Muscle of leg (tissue), 11 donors: ENCODE data around the gene MAPK4. TPM values are rescaled to one million over a fixed set of nuclear protein-coding genes. Genes with fewer than 3 reads are reported as not detected.
"Not testable (repeated sequence)": the region's sequence is repeated elsewhere in the genome, so short reads cannot be mapped to it uniquely, and the experiment has no call there.

Experiments
- DNase-seq: peaks from one replicate; pipeline ENCODE4 v3.0.0; 2013
- H3K27ac ChIP-seq: one replicate; pipeline ENCODE4 v1.5.1; 2013; ENCODE audit warnings: mild to moderate bottlenecking, low read length, control low read depth
- H3K27me3 ChIP-seq: one replicate; pipeline ENCODE4 v1.6.1; 2013; ENCODE audit warnings: low read length; ENCODE audit not compliant: control insufficient read depth, insufficient read depth
- H3K36me3 ChIP-seq: one replicate; pipeline ENCODE4 v1.6.1; 2013; ENCODE audit warnings: low read length; ENCODE audit not compliant: control insufficient read depth, insufficient read depth
- H3K4me1 ChIP-seq: one replicate; pipeline ENCODE4 v1.6.1; 2013; ENCODE audit warnings: low read length; ENCODE audit not compliant: control insufficient read depth, insufficient read depth
- H3K4me3 ChIP-seq: one replicate; pipeline ENCODE4 v1.5.1; 2013; ENCODE audit warnings: low read length, control low read depth
- H3K9me3 ChIP-seq: replicated peaks from 2 replicates; pipeline ENCODE4 v1.6.1; 2013; ENCODE audit warnings: low read depth, low read length; ENCODE audit not compliant: control insufficient read depth
- WGBS: methylation state at CpG from one replicate; pipeline ENCODE4 v1.1.5; 2013; ENCODE audit warnings: missing lambda C conversion rate; ENCODE audit not compliant: insufficient coverage; 5-methylcytosine and 5-hydroxymethylcytosine counted together
- polyA plus RNA-seq, 8 donors: library from polyadenylated mRNA; unstranded; fragments of 120-200 nt; gene quantifications; one replicate each; pipeline versions ENCODE4 v1.2.1 to v1.2.3, GENCODE V29; 2013; ENCODE audit warnings: inconsistent platforms in 1 of 8, low replicate concordance in 1 of 8; ENCODE audit not compliant: insufficient read length in 8 of 8, insufficient read depth in 1 of 8
- total RNA-seq: library from RNA; stranded (reverse); fragments of 120-200 nt; gene quantifications from one replicate; pipeline ENCODE4 v1.2.4, GENCODE V29; 2013

Gene MAPK4
- total and polyA plus RNA-seq, 9 donors: 4.2 to 9.6 (median 4.8) TPM

DNA sequence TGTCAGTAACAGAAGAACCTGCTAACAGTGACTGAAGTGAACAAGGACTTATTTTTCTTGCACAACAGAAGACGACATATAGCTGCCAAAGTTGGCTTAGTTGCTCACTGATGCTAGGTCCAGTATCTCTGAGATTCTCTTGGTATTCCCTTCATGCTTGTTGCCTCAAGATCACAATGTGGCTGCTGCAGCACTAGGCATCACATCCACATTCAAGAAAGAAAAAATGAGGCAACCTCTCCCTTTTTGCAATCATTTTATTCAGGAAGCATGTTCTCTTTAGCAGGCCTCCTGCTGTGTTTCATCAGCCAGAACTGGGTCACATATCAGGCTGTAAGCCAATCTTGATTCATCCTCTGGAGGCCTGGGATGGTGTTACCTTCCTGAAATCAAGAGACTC, 11.7 kb upstream of the MAPK4 start:
- 93% methylated on average over 1 of the region's 1 CpG for WGBS
- H3K36me3 ChIP-seq: no peaks in the 10 kb centered on the region
- H3K4me1 ChIP-seq: no peaks in the 10 kb centered on the region

DNA sequence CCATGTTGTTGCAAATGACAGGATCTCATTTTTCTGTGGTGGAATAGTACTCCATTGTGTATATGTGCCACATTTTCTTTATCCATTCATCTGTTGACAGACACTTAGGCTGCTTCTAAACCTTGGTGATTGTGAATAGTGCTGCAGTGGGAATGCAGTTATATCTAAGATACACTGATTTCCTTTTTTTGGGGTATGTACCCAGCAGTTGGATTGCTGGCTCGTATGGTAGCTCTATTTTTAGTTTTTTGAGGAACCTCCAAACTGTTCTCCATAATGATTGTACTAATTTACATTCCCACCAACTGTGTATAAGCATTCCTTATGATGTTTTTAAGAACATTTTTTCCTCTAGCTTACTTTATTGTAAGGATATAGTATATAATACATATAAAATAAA, 8.2 kb upstream of the MAPK4 start:
- not testable (repeated sequence) for H3K4me1 ChIP-seq, H3K9me3 ChIP-seq, DNase-seq, H3K27me3 ChIP-seq, H3K36me3 ChIP-seq, H3K27ac ChIP-seq, H3K4me3 ChIP-seq
- WGBS: no CpG with 5 or more reads among the region's 1 CpG

More for the DNA sequence above, 11.7 kb upstream of the MAPK4 start:
- Histone ChIP-seq H3K27ac (no peak overlapping the region), H3K4me3 (no peak overlapping the region), H3K9me3 (no peaks in the 10 kb centered on the region), H3K27me3 (no peaks in the 10 kb centered on the region)
- no peak for DNase-seq

- no peak for DNase-seq
- WGBS: 47% methylated on average over 3 of the region's 10 CpGs
- Histone ChIP-seq H3K4me3 (no peak overlapping the region), H3K4me1 (peaks cover 11% of the 10 kb centered on the region), H3K27me3 (peaks cover 34% of the 10 kb centered on the region), H3K36me3 (no peaks in the 10 kb centered on the region), H3K9me3 (peaks cover 5% of the 10 kb centered on the region), H3K27ac (no peak overlapping the region)
These were observed 1.7 kb upstream of the MAPK4 start for GRCh38 chr18:50558157-50558556.

GRCh38 chr18:50558948-50559751, 737 bp upstream of the MAPK4 start:
- DNase-seq: no peak
- H3K36me3 ChIP-seq: no peaks in the 10 kb centered on the region
- peak overlapping the region; percentile 37 for H3K4me3 ChIP-seq
- H3K9me3 ChIP-seq: peaks cover 5% of the 10 kb centered on the region
- no peak overlapping the region for H3K27ac ChIP-seq
- H3K27me3 ChIP-seq: peaks cover 34% of the 10 kb centered on the region
- peaks cover 11% of the 10 kb centered on the region for H3K4me1 ChIP-seq
- WGBS: 9% methylated on average over 39 of the region's 53 CpGs

- Histone ChIP-seq H3K27me3 (peaks cover 38% of the 10 kb centered on the region), H3K9me3 (no peaks in the 10 kb centered on the region), H3K27ac (no peak overlapping the region), H3K4me3 (peak overlapping the region; percentile 65), H3K4me1 (peaks cover 11% of the 10 kb centered on the region), H3K36me3 (no peaks in the 10 kb centered on the region)
- peak; percentile 18 for DNase-seq
- under 1% methylated on average over 37 of the region's 49 CpGs for WGBS
These were observed 1.1 kb downstream of the MAPK4 start for GRCh38 chr18:50560681-50561629.

- H3K4me3 ChIP-seq, DNase-seq, H3K27ac ChIP-seq, H3K36me3 ChIP-seq, H3K9me3 ChIP-seq: not testable (repeated sequence)
- H3K4me1 ChIP-seq: peaks cover 11% of the 10 kb centered on the region
- peaks cover 36% of the 10 kb centered on the region for H3K27me3 ChIP-seq
- WGBS: no CpG with 5 or more reads among the region's 1 CpG
These were observed 2.4 kb downstream of the MAPK4 start for GRCh38 chr18:50562258-50562657.

GRCh38 chr18:50562686-50563085, 2.8 kb downstream of the MAPK4 start:
- H3K27me3 ChIP-seq: peaks cover 32% of the 10 kb centered on the region

GRCh38 chr18:50563376-50563775, 3.5 kb downstream of the MAPK4 start:
- H3K27me3 ChIP-seq: peaks cover 29% of the 10 kb centered on the region
- no peak for DNase-seq
- no peaks in the 10 kb centered on the region for H3K36me3 ChIP-seq
- H3K27ac ChIP-seq: no peak overlapping the region
- peaks cover 3% of the 10 kb centered on the region for H3K9me3 ChIP-seq
- peaks cover 11% of the 10 kb centered on the region for H3K4me1 ChIP-seq
- H3K4me3 ChIP-seq: no peak overlapping the region
- 80% methylated on average over 1 of the region's 3 CpGs for WGBS

More at GRCh38 chr18:50562686-50563085, 2.8 kb downstream of the MAPK4 start:
- Histone ChIP-seq H3K9me3 (no peaks in the 10 kb centered on the region), H3K27ac (no peak overlapping the region), H3K4me3 (no peak overlapping the region), H3K36me3 (no peaks in the 10 kb centered on the region), H3K4me1 (peaks cover 11% of the 10 kb centered on the region)
- no CpG with 5 or more reads among the region's 3 CpGs for WGBS
- no peak for DNase-seq

DNA sequence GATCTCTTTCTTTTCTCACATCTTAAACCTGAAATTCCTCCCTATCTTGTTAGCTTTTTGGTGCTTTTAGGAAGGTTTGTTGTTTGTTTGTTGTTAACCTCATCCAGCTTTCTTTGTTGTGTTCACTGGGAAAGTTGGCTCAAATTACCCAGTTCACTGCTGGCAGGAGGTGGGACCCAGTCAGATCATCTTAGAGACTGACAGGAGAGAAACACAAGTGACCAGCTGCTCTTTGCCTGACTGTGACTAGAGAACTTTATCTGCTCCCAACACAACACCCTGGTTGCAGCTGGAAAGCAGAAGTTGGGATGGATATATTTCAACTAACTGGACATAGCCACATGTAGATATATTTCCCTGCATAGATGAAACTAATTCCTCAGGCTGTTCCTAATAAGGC, 10.0 kb downstream of the MAPK4 start:
- Histone ChIP-seq H3K4me3 (no peak overlapping the region), H3K36me3 (no peaks in the 10 kb centered on the region), H3K4me1 (no peaks in the 10 kb centered on the region), H3K27ac (no peak overlapping the region), H3K9me3 (peaks cover 6% of the 10 kb centered on the region), H3K27me3 (peaks cover 3% of the 10 kb centered on the region)
- no peak for DNase-seq

DNA sequence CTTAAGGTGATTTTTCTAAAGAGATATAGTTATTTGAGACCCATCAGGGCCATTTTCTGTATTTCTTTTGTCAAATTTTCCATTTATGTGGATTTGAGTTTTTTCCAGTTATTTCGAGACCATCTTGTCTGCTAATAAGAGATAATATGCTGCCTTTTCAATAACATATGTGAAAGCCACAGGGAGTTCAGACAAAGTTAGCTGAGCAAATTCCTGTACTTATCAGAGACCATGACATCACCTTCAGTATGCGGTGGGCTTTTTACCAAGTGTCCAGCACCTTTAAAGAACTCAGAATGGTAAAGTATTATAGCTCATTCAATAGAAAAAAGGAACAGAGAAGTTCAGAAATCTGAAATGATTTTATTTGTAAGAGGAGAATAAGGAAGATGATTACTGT, 11.7 kb downstream of the MAPK4 start:
- Histone ChIP-seq H3K4me3 (no peak overlapping the region), H3K27me3 (no peaks in the 10 kb centered on the region), H3K9me3 (peaks cover 6% of the 10 kb centered on the region), H3K27ac (no peak overlapping the region), H3K36me3 (no peaks in the 10 kb centered on the region), H3K4me1 (no peaks in the 10 kb centered on the region)
- no peak for DNase-seq
- WGBS: no CpG with 5 or more reads among the region's 2 CpGs
